Measurements from ENCODE around the gene MRPL49. TPM values are rescaled to one million over a fixed set of nuclear protein-coding genes. Genes with fewer than 3 reads are reported as not detected.

The MRPL49 gene
- polyA plus RNA-seq, 6 donors from 2014 or later: 68.8 to 111 (median 102) TPM

DNA sequence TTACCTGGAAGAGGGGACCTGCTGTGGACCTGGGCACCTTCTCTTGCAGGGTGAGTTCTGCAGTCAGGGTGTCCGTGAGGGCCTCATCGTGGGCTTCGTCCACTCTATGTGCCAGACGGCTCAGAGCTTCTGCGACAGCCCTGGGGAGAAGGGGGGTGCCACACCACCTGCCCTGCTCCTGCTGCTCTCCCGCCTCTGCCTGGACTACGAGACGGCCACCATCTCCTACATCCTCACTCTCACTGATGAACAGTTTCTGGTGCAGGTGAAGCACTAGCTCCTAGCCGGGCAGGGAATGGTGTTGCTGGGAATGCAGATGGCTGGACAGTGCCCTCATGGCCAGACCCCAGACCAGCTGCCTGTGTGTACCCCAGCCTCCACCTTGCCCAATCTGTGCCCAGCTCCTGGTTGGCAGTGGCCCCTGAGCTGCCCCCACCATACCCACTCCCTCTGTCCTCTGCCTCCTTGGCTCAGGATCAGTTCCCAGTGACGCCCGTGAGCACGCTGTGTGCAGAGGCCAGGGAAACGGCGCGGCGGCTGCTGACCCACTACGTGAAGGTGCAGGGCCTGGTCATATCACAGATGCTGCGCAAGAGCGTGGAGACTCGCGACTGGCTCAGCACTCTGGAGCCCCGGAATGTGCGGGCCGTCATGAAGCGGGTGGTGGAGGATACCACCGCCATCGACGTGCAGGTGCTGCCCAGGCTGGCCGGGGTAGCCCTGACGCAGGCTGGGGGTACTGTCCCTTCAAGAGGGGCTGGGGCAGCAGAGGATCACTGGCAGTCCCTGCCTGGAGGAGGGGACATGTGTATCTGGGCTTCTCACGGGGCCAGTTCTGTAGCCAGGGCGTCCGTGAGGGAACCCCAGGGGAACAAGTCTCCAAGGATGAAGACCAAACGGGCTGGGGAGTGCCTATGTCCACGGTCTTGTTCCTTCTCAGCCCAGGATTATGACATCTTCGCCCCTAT is 12.6 kb upstream of the MRPL49 start:
- no peaks in the 10 kb centered on the region for H3K27me3 Mint-ChIP-seq
- peak overlapping the region in 4 of 6 donors; percentile 34 to 98 (median 96) for H3K27ac Mint-ChIP-seq
- no peak for ATAC-seq (ENCODE audit: low read depth in 2 of 2)
- H3K4me1 Mint-ChIP-seq: peaks cover 38 to 49% (median 40%) of the 10 kb centered on the region in 3 donors
- no peak overlapping the region for H3K4me3 Mint-ChIP-seq
- no peak for DNase-seq
- no peaks in the 10 kb centered on the region for H3K9me3 Mint-ChIP-seq
- H3K36me3 Mint-ChIP-seq: no peaks in the 10 kb centered on the region

DNA sequence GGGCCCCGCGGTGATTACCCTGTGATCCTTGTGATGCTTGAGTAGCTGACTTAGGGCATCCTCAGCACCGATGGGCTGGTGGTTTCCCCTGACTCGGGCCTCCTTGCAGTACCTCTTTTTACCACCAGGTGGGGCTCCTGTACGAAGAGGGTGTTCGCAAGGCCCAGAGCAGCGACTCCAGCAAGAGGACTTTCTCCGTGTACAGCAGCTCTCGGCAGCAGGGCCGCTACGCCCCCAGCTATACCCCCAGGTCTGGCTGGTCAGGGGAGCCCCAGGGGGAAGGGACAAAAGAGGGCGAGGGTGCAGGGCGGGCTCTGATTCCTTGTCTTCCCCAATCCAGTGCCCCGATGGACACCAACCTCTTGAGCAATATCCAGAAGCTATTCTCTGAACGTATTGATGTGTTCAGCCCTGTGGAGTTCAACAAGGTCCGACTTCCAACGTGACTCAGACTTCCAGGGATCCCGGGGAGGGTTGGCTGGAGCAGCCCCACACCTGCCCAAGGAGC is 11.7 kb upstream of the MRPL49 start:
- DNase-seq (peak; percentile 90), ATAC-seq (ENCODE audit: low read depth in 2 of 2) (peak; percentile 46 to 55)
- Mint-ChIP-seq H3K4me1 (peaks cover 38 to 53% (median 40%) of the 10 kb centered on the region in 3 donors), H3K36me3 (no peaks in the 10 kb centered on the region), H3K27ac (peak overlapping the region; percentile 37 to 98 (median 93)), H3K4me3 (peak overlapping the region in 7 of 8 donors; percentile 15 to 93 (median 42)), H3K27me3 (no peaks in the 10 kb centered on the region), H3K9me3 (no peaks in the 10 kb centered on the region)

DNA sequence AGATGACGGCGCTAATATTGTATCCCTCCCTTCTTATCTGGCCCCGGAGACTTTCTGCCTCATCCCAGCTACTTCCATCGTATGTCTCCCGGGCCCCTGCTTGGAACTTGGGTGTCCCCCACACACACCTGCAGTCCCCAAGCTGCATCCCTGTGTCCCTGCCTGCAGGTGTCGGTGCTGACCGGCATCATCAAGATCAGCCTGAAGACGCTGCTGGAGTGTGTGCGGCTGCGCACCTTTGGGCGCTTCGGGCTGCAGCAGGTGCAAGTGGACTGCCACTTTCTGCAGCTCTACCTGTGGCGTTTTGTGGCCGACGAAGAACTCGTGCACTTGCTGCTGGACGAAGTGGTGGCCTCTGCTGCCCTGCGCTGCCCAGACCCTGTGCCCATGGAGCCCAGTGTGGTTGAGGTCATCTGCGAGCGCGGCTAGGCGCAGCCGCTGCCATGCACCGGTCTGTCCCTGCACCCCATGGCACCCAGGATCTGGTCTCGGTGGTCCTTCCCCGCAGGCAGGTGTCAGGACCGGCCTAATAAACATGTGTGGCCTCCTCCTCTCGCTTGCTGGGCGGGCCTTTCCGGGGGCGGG is 10.9 kb upstream of the MRPL49 start:
- Mint-ChIP-seq H3K27me3 (no peaks in the 10 kb centered on the region), H3K36me3 (no peaks in the 10 kb centered on the region), H3K9me3 (no peaks in the 10 kb centered on the region), H3K4me1 (peaks cover 35 to 54% (median 39%) of the 10 kb centered on the region in 3 donors), H3K4me3 (peak overlapping the region; percentile 90 to 100 (median 94)), H3K27ac (peak overlapping the region in 5 of 6 donors; percentile 86 to 99 (median 93))
- DNase-seq (no peak), ATAC-seq (ENCODE audit: low read depth in 2 of 2) (no peak)

DNA sequence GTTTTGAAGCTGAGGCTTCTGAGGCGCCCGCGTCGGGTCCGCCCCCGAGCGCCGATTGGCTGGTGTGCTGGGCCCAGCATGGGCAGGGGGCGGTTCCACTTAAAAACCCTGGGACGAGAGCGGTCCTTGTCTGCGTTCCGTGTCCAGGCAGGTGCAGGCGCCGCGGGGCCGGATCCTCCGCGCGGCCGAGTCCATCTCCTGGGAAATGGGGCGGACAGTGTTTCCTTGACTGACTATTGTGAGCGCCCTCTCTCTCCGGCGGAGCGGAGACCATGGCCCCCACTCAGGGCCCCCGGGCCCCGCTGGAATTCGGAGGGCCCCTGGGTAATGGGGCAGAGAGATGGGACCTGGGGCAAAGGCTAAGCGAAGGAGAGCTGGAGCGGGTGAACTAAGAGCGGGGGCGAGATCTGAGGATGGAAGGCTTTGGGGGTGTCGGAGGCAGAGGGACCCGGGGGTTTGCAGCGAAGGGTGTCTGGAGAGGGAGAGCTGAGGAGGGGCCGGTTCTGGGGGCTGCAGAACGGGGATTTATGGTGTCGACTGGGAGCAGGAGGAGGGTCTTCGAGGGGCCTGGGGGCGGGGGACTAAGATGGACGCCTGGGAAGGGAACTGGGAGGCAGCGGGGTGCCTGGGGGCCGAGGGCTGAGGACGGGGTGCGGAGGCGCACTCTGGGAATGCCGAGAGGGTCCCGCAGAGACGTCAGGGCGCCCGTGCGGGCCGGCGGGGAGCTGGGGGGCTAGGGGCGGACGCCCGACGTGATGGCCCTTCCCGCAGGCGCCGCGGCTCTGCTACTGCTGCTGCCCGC is 10.2 kb upstream of the MRPL49 start, which contains the start of gene TM7SF2:
TSS of gene TM7SF2 (plus strand) at position 129 of the 802 bp plus-strand sequence. CDS start at position 273, 144 bp downstream.
- peaks cover 30 to 53% (median 32%) of the 10 kb centered on the region in 3 donors for H3K4me1 Mint-ChIP-seq
- H3K4me3 Mint-ChIP-seq: peak within 1 kb of the TSS; percentile 90 to 100 (median 94)
- H3K27ac Mint-ChIP-seq: peak within 1 kb of the TSS; percentile 86 to 99 (median 90)
- peak; percentile 68 to 73 for ATAC-seq (ENCODE audit: low read depth in 2 of 2)
- no peaks in the 10 kb centered on the region for H3K9me3 Mint-ChIP-seq
- DNase-seq: peak; percentile 93
- no peaks in the 10 kb centered on the region for H3K36me3 Mint-ChIP-seq
- H3K27me3 Mint-ChIP-seq: no peaks in the 10 kb centered on the region

DNA sequence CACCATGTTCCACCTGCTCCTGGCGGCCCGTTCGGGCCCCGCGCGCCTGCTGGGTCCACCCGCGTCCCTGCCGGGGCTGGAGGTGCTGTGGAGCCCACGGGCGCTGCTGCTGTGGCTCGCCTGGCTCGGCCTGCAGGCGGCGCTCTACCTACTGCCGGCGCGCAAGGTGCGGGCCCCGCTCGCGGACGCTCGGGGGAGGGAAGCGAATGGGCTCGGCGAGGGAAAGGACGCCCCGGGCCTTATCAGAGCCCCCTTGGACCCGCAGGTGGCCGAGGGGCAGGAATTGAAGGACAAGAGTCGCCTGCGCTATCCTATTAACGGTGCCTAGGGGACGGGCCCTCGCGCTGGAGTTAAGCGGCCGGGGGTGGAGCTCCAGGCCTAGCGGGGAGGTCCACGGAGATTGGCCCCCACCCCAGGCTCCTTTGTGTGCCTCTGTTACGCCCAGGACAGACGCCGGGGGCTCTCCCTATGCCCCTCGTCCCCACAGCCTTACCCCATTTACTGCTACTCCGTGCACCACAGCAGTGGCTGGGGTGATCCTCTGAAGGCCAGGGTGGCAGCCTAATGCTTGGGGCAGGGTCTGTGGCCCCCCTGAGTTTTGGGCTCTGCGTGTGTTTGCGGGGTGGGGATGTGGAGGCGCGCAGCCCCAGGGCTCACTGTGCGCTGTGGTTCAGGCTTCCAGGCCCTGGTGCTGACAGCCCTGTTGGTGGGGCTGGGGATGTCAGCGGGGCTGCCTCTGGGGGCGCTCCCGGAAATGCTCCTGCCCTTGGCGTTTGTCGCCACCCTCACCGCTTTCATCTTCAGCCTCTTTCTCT is 9.4 kb upstream of the MRPL49 start:
- DNase-seq (peak; percentile 75), ATAC-seq (ENCODE audit: low read depth in 2 of 2) (peak; percentile 59)
- H3K9me3 Mint-ChIP-seq: no peaks in the 10 kb centered on the region
- no peaks in the 10 kb centered on the region for H3K36me3 Mint-ChIP-seq
- peaks cover 34 to 58% (median 37%) of the 10 kb centered on the region in 3 donors for H3K4me1 Mint-ChIP-seq
- peak overlapping the region; percentile 90 to 100 (median 94) for H3K4me3 Mint-ChIP-seq
- peak overlapping the region in 5 of 6 donors; percentile 74 to 94 (median 89) for H3K27ac Mint-ChIP-seq
- H3K27me3 Mint-ChIP-seq: no peaks in the 10 kb centered on the region

DNA sequence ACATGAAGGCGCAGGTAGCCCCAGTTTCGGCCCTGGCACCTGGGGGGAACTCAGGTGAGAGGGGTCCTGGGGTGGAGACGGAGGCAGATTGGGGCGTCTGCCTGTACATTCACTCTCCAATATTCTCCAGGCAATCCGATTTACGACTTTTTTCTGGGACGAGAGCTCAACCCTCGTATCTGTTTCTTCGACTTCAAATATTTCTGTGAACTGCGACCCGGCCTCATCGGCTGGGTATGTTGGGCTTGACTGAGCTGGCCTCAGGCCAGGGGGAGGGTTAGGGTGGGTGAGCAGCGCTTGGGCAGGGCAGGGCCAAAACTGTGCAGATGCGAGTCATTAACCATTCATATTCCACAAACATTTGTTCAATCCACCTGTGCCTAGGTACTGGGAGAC is 8.8 kb upstream of the MRPL49 start:
- peak overlapping the region; percentile 90 to 100 (median 94) for H3K4me3 Mint-ChIP-seq
- no peaks in the 10 kb centered on the region for H3K36me3 Mint-ChIP-seq
- no peaks in the 10 kb centered on the region for H3K9me3 Mint-ChIP-seq
- H3K27ac Mint-ChIP-seq: peak overlapping the region; percentile 9 to 94 (median 86)
- peaks cover 38 to 64% (median 43%) of the 10 kb centered on the region in 3 donors for H3K4me1 Mint-ChIP-seq
- ATAC-seq (ENCODE audit: low read depth in 2 of 2) (no peak), DNase-seq (no peak)
- no peaks in the 10 kb centered on the region for H3K27me3 Mint-ChIP-seq

DNA sequence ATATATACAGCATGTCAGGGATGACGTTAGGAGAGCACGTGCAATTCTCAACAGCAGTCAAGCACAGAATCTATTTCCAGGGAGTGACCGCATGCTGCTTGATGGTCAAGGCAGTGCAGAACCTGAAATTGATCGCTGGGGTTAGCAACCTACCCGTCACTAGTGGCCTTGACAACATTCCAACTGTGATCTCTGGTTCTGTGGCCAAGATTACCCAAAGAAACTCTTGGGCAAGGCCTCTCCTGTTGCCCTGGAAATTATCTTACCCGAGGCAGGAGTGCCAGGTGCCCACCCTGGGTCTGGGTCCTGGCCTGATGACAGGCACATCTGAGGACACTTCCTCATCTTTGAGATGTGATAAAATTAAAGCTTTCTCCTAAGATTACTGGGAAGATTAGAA is 8.3 kb upstream of the MRPL49 start:
- no peaks in the 10 kb centered on the region for H3K27me3 Mint-ChIP-seq
- no peak for DNase-seq
- peaks cover 42 to 69% (median 48%) of the 10 kb centered on the region in 3 donors for H3K4me1 Mint-ChIP-seq
- H3K4me3 Mint-ChIP-seq: peak overlapping the region in 6 of 8 donors; percentile 35 to 96 (median 93)
- H3K36me3 Mint-ChIP-seq: peaks cover 5% of the 10 kb centered on the region in 2 donors
- H3K27ac Mint-ChIP-seq: peak overlapping the region in 2 of 6 donors; percentile 89 to 94
- H3K9me3 Mint-ChIP-seq: no peaks in the 10 kb centered on the region
- ATAC-seq (ENCODE audit: low read depth in 2 of 2): no peak

DNA sequence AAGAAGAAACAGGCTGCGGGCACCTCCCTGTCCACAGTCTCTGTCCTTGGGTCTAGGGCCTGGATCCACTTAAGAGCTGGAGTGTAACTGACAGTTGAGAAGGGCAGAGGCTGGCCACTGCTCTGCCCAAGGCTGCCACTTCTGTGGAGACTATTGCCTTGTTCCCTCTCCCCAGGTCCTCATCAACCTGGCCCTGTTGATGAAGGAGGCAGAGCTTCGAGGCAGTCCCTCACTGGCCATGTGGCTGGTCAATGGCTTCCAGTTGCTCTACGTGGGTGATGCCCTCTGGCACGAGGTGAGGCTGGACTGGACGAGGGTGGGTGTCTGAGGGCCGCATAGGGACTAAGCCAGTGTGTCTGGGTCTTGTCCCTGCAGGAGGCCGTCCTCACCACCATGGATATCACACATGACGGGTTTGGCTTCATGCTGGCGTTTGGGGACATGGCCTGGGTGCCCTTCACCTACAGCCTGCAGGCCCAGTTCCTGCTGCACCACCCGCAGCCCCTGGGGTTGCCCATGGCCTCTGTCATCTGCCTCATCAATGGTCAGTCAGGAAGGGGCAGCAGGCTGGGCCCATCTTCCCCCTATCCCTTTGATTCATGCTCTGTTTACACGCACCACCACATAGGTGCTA is 7.5 kb upstream of the MRPL49 start:
- Mint-ChIP-seq H3K4me3 (peak overlapping the region in 6 of 8 donors; percentile 15 to 94 (median 68)), H3K27me3 (no peaks in the 10 kb centered on the region), H3K36me3 (peaks cover 5 to 7% of the 10 kb centered on the region in 2 donors), H3K9me3 (no peaks in the 10 kb centered on the region), H3K27ac (no peak overlapping the region), H3K4me1 (peaks cover 43 to 77% (median 51%) of the 10 kb centered on the region in 3 donors)
- DNase-seq: no peak
- ATAC-seq (ENCODE audit: low read depth in 2 of 2): no peak

DNA sequence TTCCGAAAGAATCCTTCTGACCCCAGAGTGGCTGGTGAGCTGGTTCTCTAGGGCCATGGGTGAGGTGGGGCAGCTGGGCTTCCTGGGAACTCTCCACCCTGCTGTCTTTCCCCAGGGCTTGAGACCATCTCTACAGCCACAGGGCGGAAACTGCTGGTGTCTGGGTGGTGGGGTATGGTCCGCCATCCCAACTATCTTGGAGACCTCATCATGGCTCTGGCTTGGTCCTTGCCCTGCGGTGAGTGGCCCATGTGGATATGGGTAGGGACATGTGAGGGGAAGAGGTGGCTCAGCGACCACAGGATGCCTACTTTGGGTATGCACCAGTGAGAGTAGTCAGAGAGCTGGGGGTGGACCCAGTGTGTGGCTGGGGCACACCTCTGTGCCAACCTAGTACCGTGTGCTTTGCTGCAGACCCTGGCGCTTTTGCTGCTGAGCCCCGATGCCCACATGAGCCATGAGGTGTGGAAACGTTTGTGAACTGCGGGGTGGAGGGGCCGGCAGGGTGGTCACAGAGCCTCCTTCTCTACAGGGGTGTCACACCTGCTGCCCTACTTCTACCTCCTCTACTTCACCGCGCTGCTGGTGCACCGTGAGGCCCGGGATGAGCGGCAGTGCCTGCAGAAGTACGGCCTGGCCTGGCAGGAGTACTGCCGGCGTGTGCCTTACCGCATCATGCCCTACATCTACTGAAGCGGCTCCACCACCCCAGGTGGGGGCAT is 6.6 kb upstream of the MRPL49 start:
- peak overlapping the region in 7 of 8 donors; percentile 49 to 94 (median 59) for H3K4me3 Mint-ChIP-seq
- ATAC-seq (ENCODE audit: low read depth in 2 of 2): no peak
- peaks cover 38 to 79% (median 53%) of the 10 kb centered on the region in 3 donors for H3K4me1 Mint-ChIP-seq
- DNase-seq: no peak
- peak overlapping the region in 3 of 6 donors; percentile 65 to 81 (median 75) for H3K27ac Mint-ChIP-seq
- H3K9me3 Mint-ChIP-seq: no peaks in the 10 kb centered on the region
- peaks cover 5 to 7% of the 10 kb centered on the region in 2 donors for H3K36me3 Mint-ChIP-seq
- no peaks in the 10 kb centered on the region for H3K27me3 Mint-ChIP-seq

DNA sequence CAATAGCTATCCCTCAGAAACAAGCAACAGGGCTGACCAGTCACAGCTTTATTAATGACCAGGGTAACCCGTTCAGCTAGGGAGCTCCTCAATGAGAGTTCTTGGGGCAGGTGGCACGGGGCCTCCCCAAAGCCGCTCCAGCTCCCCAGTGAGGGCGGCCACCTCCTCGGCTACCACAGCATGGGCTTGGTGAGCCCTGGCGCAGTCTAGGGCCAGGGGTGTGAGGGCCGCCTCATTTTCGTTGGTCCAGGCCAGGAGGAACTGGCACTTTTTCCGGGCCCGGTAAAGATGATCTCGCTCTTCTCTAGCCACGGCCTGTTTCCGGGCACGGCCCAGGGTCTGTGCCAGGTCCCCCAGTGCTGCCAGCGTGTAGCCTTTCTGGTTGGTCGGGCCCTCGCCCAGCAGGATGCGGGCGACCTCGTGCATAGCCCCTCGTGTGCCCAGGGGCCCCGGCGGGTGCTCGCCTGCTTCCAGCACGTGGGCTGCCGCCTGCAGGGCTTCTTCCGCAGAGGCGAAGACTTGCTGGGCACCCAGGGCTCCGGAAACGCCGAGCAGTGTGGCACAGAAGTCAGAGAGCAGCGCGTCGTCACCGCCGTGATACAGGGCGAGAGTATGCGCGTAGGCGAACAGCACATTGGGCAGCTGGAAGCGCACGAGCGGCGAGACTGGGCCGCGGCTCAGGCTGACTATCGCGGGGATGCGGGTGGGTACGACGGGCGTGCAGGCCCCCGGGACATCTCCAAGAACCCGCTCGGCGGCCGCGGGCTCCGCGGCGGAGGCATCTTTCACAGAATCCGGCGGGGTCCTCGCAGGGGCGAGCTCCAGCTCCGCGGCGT is 5.5 kb upstream of the MRPL49 start:
- peaks cover 37 to 78% (median 55%) of the 10 kb centered on the region in 3 donors for H3K4me1 Mint-ChIP-seq
- peak overlapping the region; percentile 79 to 94 (median 90) for H3K4me3 Mint-ChIP-seq
- peaks cover 11 to 13% of the 10 kb centered on the region in 2 donors for H3K36me3 Mint-ChIP-seq
- peak overlapping the region; percentile 56 to 100 (median 82) for H3K27ac Mint-ChIP-seq
- no peaks in the 10 kb centered on the region for H3K27me3 Mint-ChIP-seq
- no peak for ATAC-seq (ENCODE audit: low read depth in 2 of 2)
- no peaks in the 10 kb centered on the region for H3K9me3 Mint-ChIP-seq
- DNase-seq: no peak
